ENCODE results near the gene TMEM240. TPM values are rescaled to one million over a fixed set of nuclear protein-coding genes. Genes with fewer than 3 reads are reported as not detected.

TMEM240 gene
- total and polyA plus RNA-seq, 2 donors (not counting 3 experiments of a cell fraction or from before 2014, with no cell fraction given): 7.0 to 7.6 TPM

DNA sequence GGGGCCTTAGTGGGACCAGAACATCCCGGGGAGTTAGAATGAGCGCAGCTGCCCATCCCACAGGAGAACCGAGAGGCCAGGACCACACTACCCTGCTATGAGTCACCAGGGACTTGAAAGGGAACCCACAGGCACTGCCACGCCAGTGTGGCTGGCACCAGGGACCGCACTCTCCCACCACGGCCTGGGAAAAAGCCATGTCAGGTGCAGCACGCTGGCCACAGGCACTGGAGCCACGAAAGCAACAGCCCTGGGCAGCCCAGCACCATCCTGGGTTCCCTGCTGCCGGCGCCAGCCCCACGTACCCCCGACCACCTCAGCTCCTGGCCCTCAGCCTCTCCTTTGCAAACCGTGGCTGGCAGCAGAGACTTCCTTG is 14.1 kb upstream of the TMEM240 start:
- no peak overlapping the region for H3K27ac ChIP-seq (ENCODE audit: insufficient read depth, low read depth, low read length)
- no peak for FAIRE-seq
- CTCF ChIA-PET: interaction anchor here (0.9 to 1.3 kb wide), 2 partner anchors 8 to 18 kb away, joined by 3 to 5 read pairs; no protein-coding TSS in a partner anchor

More for the DNA sequence above, 14.1 kb upstream of the TMEM240 start:
- Histone ChIP-seq H3K27me3 (ENCODE audit: control insufficient read depth in 2 of 2, insufficient read depth in 2 of 2, low read length in 2 of 2) (no peaks in the 10 kb centered on the region), H3K36me3 (ENCODE audit: control insufficient read depth in 2 of 2, extremely low read depth in 1 of 2, insufficient read depth in 2 of 2, low read length in 2 of 2) (no peaks in the 10 kb centered on the region), H3K79me2 (ENCODE audit: control insufficient read depth, insufficient read depth, low read length) (peaks cover 7% of the 10 kb centered on the region), H3K4me3 (replicated peaks in 1 of 3; ENCODE audit: insufficient read depth in 1 of 3, low read depth in 1 of 3, low read length in 3 of 3) (no peak overlapping the region), H3K9me1 (replicated peaks; ENCODE audit: control insufficient read depth, extremely low read depth, insufficient read depth, low read length) (no peaks in the 10 kb centered on the region), H3K9ac (replicated peaks; ENCODE audit: extremely low read depth, insufficient read depth, low read length) (no peak overlapping the region), H3K9me3 (replicated peaks; ENCODE audit: control insufficient read depth, insufficient read depth, low read length) (no peaks in the 10 kb centered on the region), H2AFZ (ENCODE audit: low read depth, low read length) (no peak overlapping the region), H4K20me1 (replicated peaks; ENCODE audit: control insufficient read depth, extremely low read depth, insufficient read depth, low read length) (no peaks in the 10 kb centered on the region), H3K4me2 (ENCODE audit: insufficient read depth, low read length) (no peak overlapping the region), H3K4me1 (ENCODE audit: control insufficient read depth, extremely low read depth, insufficient read depth, low read length) (no peaks in the 10 kb centered on the region)
- TF ChIP-seq CTCF (IDR thresholded peaks at IDR 0.05; ENCODE audit: extremely low read depth in 1 of 2, insufficient read depth in 1 of 2, low read depth in 1 of 2, low read length in 2 of 2) (no peak), JUN (IDR thresholded peaks at IDR 0.05; ENCODE audit: borderline replicate concordance, insufficient read depth, insufficient read length, low read depth) (no peak), EZH2 (IDR thresholded peaks at IDR 0.05; ENCODE audit: borderline replicate concordance, low read depth, low read length, severe bottlenecking) (no peak), MYC (IDR thresholded peaks at IDR 0.05; ENCODE audit: low read depth, low read length) (no peak), POLR2A (IDR thresholded peaks at IDR 0.05; ENCODE audit: low read depth, low read length) (no peak), FOS (IDR thresholded peaks at IDR 0.05; ENCODE audit: borderline replicate concordance, insufficient read depth, low read length) (no peak), GATA2 (IDR thresholded peaks at IDR 0.05; ENCODE audit: insufficient read depth, insufficient read length, low read depth, low read length) (no peak), POLR2AphosphoS5 (IDR thresholded peaks at IDR 0.05; ENCODE audit: insufficient read depth, low read depth, low read length) (no peak), MAX (IDR thresholded peaks at IDR 0.05; ENCODE audit: insufficient read depth, insufficient read length) (no peak)
- BruUV-seq (replicated peaks): no TSS peak
- dilution Hi-C loops (cut with MboI; ENCODE audit: extremely low pct_ligation_motif_present, low sequenced_read_pairs) (no loop called here), intact Hi-C loops (cut with micrococcal nuclease) (no loop called here)
- POLR2A ChIA-PET: no interaction called here
- no peak for DNase-seq (ENCODE audit: low read depth, low spot score)
